Activated CD8-positive, alpha-beta memory T cell treated with anti-CD3 and anti-CD28 coated beads for 36 hours (primary cell): Measurements from ENCODE around the gene STK32B. TPM values are rescaled to one million over a fixed set of nuclear protein-coding genes. Genes with fewer than 3 reads are reported as not detected.
"Not testable (repeated sequence)": the region's sequence is repeated elsewhere in the genome, so short reads cannot be mapped to it uniquely, and the experiment has no call there.

Source experiments
- CTCF ChIA-PET: fragments of 350-600 bp; sonication (Branson Sonifier 250); formaldehyde crosslinking; loops from one replicate; lab custom pipeline; 2021; ENCODE audit warnings: antibody characterized with exemption; lab: Charles Lee
- POLR2A ChIA-PET: fragments of 350-600 bp; sonication (Branson Sonifier 250); formaldehyde crosslinking; loops from one replicate; lab custom pipeline; 2021; ENCODE audit warnings: antibody characterized with exemption; lab: Charles Lee
- total RNA-seq, 2 experiments: library from RNA; stranded (reverse); gene quantifications; one replicate each; pipeline ENCODE4 v1.2.3, GENCODE V29; 2021

The STK32B gene
- not detected for total RNA-seq

- POLR2A ChIA-PET: no interaction called here
Observed at GRCh38 chr4:5051278-5052203, at the start of gene STK32B. Gene STK32B, plus strand, starts transcription at chr4:5051480.

GRCh38 chr4:5001641-5002040 lies 49.6 kb upstream of the STK32B start:
- POLR2A ChIA-PET, CTCF ChIA-PET: not testable (repeated sequence)

More at GRCh38 chr4:5051278-5052203, at the start of gene STK32B:
- CTCF ChIA-PET: no interaction called here

- CTCF ChIA-PET: no interaction called here
- POLR2A ChIA-PET: no interaction called here
Observed at GRCh38 chr4:5003372-5003857, 47.9 kb upstream of the STK32B start.

- CTCF ChIA-PET: no interaction called here
- POLR2A ChIA-PET: no interaction called here
Observed at GRCh38 chr4:5003918-5004317, 47.4 kb upstream of the STK32B start.

- POLR2A ChIA-PET: no interaction called here
Observed at GRCh38 chr4:5004496-5004895, 46.8 kb upstream of the STK32B start.

GRCh38 chr4:5006932-5007331 lies 44.3 kb upstream of the STK32B start:
- POLR2A ChIA-PET: interaction anchor here (0.6 to 0.7 kb wide), 2 partner anchors 29 to 337 kb away, joined by 5 to 6 read pairs; no protein-coding TSS in a partner anchor
- CTCF ChIA-PET: not testable (repeated sequence)

More at GRCh38 chr4:5004496-5004895, 46.8 kb upstream of the STK32B start:
- CTCF ChIA-PET: no interaction called here

- ChIA-PET CTCF (no interaction called here), POLR2A (no interaction called here)
Observed at GRCh38 chr4:5009796-5010195, 41.5 kb upstream of the STK32B start.

- POLR2A ChIA-PET: no interaction called here
- CTCF ChIA-PET: no interaction called here
Observed at GRCh38 chr4:5010984-5011383, 40.3 kb upstream of the STK32B start.

GRCh38 chr4:5012244-5012898 lies 38.9 kb upstream of the STK32B start:
- ChIA-PET POLR2A (no interaction called here), CTCF (no interaction called here)

- CTCF ChIA-PET: no interaction called here
- POLR2A ChIA-PET: no interaction called here
Observed at GRCh38 chr4:5012958-5013357, 38.3 kb upstream of the STK32B start.

GRCh38 chr4:5014007-5014682 lies 37.1 kb upstream of the STK32B start:
- CTCF ChIA-PET: no interaction called here
- POLR2A ChIA-PET: no interaction called here

- POLR2A ChIA-PET: no interaction called here
- CTCF ChIA-PET: interaction anchor here (0.6 to 0.7 kb wide), 2 partner anchors 99 to 136 kb away, joined by 3 read pairs; no protein-coding TSS in a partner anchor
Observed at GRCh38 chr4:5018096-5018495, 33.2 kb upstream of the STK32B start.

GRCh38 chr4:5018603-5019002 lies 32.7 kb upstream of the STK32B start:
- CTCF ChIA-PET: no interaction called here
- POLR2A ChIA-PET: no interaction called here

- ChIA-PET CTCF (no interaction called here), POLR2A (no interaction called here)
Observed at GRCh38 chr4:5019274-5019673, 32.0 kb upstream of the STK32B start, which contains the start of gene CYTL1. Gene CYTL1, minus strand, starts transcription at chr4:5019458. Its CDS starts 13 bp downstream, at chr4:5019445.

- CTCF ChIA-PET: no interaction called here
- POLR2A ChIA-PET: no interaction called here
Observed at GRCh38 chr4:5019796-5020195, 31.5 kb upstream of the STK32B start.

- ChIA-PET CTCF (no interaction called here), POLR2A (no interaction called here)
Observed at GRCh38 chr4:5020341-5020740, 30.9 kb upstream of the STK32B start.

- CTCF ChIA-PET: no interaction called here
Observed at GRCh38 chr4:5021546-5021945, 29.7 kb upstream of the STK32B start.

GRCh38 chr4:5024673-5025072 lies 26.6 kb upstream of the STK32B start:
- CTCF ChIA-PET: no interaction called here
- POLR2A ChIA-PET: no interaction called here

More at GRCh38 chr4:5021546-5021945, 29.7 kb upstream of the STK32B start:
- POLR2A ChIA-PET: no interaction called here

GRCh38 chr4:5026371-5026770 lies 24.9 kb upstream of the STK32B start:
- POLR2A ChIA-PET: no interaction called here

GRCh38 chr4:5027346-5027745 lies 23.9 kb upstream of the STK32B start:
- POLR2A ChIA-PET: no interaction called here
- CTCF ChIA-PET: no interaction called here

More at GRCh38 chr4:5026371-5026770, 24.9 kb upstream of the STK32B start:
- CTCF ChIA-PET: no interaction called here
